ENCODE data around the gene MBNL3. TPM values are rescaled to one million over a fixed set of nuclear protein-coding genes. Genes with fewer than 3 reads are reported as not detected.

MBNL3 gene
- total RNA-seq, 2 donors from 2014 or later = 3.5 to 8.1 TPM

DNA sequence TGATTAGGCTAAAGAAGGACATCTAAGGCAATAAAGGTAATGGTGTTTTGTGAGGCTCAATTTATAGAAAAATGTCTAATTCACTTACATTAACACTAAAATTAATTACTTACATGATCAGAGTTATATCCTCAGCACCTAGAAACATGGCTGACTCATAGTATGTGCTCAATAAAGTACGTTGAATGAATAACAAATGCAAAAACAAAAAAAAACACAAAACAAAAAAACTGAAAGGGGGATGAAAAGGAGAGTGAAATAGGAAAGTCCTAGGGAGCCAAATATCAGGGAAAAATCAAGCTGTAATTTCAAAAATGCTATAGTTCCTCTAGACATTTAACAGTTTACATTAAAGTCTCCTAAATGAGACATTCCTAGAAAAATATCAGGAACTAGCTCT lies 18.7 kb downstream of the MBNL3 start:
- no peak for DNase-seq (ENCODE audit: low spot score)
- H3K4me1 ChIP-seq (ENCODE audit: control insufficient read depth in 1 of 2, low read depth in 2 of 2) = no peaks in the 10 kb centered on the region
- TF ChIP-seq, protein P1, sequence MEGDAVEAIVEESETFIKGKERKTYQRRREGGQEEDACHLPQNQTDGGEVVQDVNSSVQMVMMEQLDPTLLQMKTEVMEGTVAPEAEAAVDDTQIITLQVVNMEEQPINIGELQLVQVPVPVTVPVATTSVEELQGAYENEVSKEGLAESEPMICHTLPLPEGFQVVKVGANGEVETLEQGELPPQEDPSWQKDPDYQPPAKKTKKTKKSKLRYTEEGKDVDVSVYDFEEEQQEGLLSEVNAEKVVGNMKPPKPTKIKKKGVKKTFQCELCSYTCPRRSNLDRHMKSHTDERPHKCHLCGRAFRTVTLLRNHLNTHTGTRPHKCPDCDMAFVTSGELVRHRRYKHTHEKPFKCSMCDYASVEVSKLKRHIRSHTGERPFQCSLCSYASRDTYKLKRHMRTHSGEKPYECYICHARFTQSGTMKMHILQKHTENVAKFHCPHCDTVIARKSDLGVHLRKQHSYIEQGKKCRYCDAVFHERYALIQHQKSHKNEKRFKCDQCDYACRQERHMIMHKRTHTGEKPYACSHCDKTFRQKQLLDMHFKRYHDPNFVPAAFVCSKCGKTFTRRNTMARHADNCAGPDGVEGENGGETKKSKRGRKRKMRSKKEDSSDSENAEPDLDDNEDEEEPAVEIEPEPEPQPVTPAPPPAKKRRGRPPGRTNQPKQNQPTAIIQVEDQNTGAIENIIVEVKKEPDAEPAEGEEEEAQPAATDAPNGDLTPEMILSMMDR (IDR thresholded peaks at IDR 0.05) = no peak
- no peak overlapping the region for H3K4me3 ChIP-seq
- H3K27ac ChIP-seq = no peak overlapping the region
- H3K27me3 ChIP-seq (replicated peaks; ENCODE audit: insufficient read depth) = no peaks in the 10 kb centered on the region
- H3K36me3 ChIP-seq = no peaks in the 10 kb centered on the region
- ATAC-seq (ENCODE audit: insufficient number of reproducible peaks, low FRiP score, low read depth) = no peak
- no peaks in the 10 kb centered on the region for H3K9me3 ChIP-seq

DNA sequence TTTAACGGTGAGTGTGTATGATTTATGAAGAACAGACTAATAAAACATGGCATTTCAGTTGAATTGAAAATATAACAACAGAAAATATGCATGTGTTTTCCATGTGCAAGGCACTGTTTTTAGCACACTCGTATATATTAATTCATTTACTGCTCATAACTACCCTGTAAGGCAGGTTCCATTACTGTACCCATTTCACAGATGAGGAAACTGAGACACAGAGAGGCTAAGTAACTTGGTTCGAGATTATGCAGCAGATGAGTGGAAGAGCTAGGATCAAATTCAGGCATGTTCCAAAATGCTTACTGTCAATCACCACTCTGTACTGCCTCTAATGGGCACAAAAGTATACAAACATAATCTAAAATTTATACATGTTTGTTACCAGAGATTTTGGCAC lies 20.4 kb downstream of the MBNL3 start:
- Histone ChIP-seq H3K27me3 (replicated peaks; ENCODE audit: insufficient read depth) (no peaks in the 10 kb centered on the region), H3K9me3 (no peaks in the 10 kb centered on the region), H3K36me3 (no peaks in the 10 kb centered on the region), H3K27ac (no peak overlapping the region), H3K4me3 (no peak overlapping the region), H3K4me1 (ENCODE audit: control insufficient read depth in 1 of 2, low read depth in 2 of 2) (no peaks in the 10 kb centered on the region)
- no peak for DNase-seq (ENCODE audit: low spot score)
- no peak for ATAC-seq (ENCODE audit: insufficient number of reproducible peaks, low FRiP score, low read depth)
- TF ChIP-seq, protein P1 (IDR thresholded peaks at IDR 0.05) = no peak

DNA sequence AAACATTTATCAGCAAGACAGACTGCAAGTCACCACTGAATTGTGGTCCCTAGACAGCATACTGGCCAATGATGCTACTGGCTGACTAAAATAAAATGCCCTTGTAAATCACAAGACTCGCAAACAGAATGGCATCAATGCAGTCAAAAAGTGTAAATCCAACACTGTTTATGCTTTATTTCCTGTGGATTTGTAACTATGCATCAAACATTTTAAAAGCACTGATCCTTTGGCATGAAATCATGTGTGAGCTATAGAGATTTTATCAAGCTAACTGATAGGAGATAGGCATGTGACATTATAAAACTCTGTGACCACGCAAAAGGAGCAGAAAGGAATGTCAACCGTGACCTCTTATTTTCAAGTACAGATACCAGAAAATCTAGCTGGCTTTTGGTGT lies 20.8 kb downstream of the MBNL3 start:
- no peak overlapping the region for H3K4me3 ChIP-seq
- H3K27me3 ChIP-seq (replicated peaks; ENCODE audit: insufficient read depth) = no peaks in the 10 kb centered on the region
- H3K36me3 ChIP-seq = no peaks in the 10 kb centered on the region
- DNase-seq (ENCODE audit: low spot score) = no peak
- no peak for ATAC-seq (ENCODE audit: insufficient number of reproducible peaks, low FRiP score, low read depth)
- H3K9me3 ChIP-seq = no peaks in the 10 kb centered on the region
- H3K27ac ChIP-seq = no peak overlapping the region
- TF ChIP-seq, protein P1 (IDR thresholded peaks at IDR 0.05) = no peak
- no peaks in the 10 kb centered on the region for H3K4me1 ChIP-seq (ENCODE audit: control insufficient read depth in 1 of 2, low read depth in 2 of 2)

DNA sequence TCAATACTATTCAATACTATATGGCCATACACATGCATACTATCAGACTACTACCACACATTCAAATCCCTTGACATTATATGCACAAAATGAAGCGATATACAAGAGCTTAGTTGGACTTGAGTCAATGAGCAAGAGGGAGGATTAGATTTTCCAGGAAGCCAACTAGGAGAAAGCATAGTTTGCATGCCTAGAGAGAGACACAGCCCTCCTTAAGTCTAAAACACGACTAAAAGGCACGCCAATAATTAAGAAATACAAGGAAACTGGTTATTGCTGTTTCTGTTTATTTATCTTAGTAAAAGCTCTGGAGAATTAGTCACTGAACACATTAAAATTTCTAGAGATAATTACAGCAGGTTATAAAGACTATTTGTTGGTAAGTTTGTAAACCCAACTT lies 21.8 kb downstream of the MBNL3 start:
- H3K27me3 ChIP-seq (replicated peaks; ENCODE audit: insufficient read depth) = no peaks in the 10 kb centered on the region
- H3K36me3 ChIP-seq = no peaks in the 10 kb centered on the region
- no peaks in the 10 kb centered on the region for H3K9me3 ChIP-seq
- ATAC-seq (ENCODE audit: insufficient number of reproducible peaks, low FRiP score, low read depth) (no peak), DNase-seq (ENCODE audit: low spot score) (no peak)
- no peaks in the 10 kb centered on the region for H3K4me1 ChIP-seq (ENCODE audit: control insufficient read depth in 1 of 2, low read depth in 2 of 2)
- TF ChIP-seq, protein P1 (IDR thresholded peaks at IDR 0.05) = no peak
- H3K27ac ChIP-seq = no peak overlapping the region
- no peak overlapping the region for H3K4me3 ChIP-seq

DNA sequence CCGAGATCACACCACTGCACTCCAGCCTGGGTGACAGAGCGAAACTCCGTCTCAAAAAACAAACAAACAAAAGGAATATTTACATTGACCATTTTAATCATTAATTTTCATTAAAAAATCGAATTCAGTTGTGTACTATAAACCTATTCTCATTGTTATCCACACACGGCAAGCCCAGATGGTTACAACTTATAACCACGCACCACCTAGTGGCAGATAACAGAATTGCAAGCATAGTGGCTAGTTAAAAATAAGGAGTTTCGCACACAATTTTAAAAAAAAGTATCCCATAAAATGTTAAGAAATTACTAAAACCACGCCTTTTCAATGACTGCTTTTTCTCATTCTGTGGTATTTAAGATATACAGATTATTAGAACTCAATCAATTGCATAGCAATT lies 25.4 kb downstream of the MBNL3 start:
- Histone ChIP-seq H3K36me3 (no peaks in the 10 kb centered on the region), H3K4me1 (ENCODE audit: control insufficient read depth in 1 of 2, low read depth in 2 of 2) (no peaks in the 10 kb centered on the region), H3K4me3 (no peak overlapping the region), H3K27me3 (replicated peaks; ENCODE audit: insufficient read depth) (no peaks in the 10 kb centered on the region), H3K27ac (no peak overlapping the region), H3K9me3 (no peaks in the 10 kb centered on the region)
- no peak for DNase-seq (ENCODE audit: low spot score)
- no peak for ATAC-seq (ENCODE audit: insufficient number of reproducible peaks, low FRiP score, low read depth)
- TF ChIP-seq, protein P1 (IDR thresholded peaks at IDR 0.05) = no peak

All from thoracic aorta (tissue), 2 donors.